Transverse colon (tissue), 4 donors: ENCODE results near the gene FBXO42.
A peak's percentile ranks its signal among the peaks of the same experiment; 100 is the strongest.

Source experiments
- EP300 ChIP-seq: sonication (generic); formaldehyde crosslinking; IDR thresholded peaks from one replicate; pipeline ENCODE4 v1.6.1; 2017; ENCODE audit warnings: antibody characterized with exemption, low read depth
- POLR2A ChIP-seq: fragments of 450-650 bp; IDR thresholded peaks from one replicate; pipeline ENCODE4 v1.6.1; 2016; ENCODE audit warnings: antibody characterized with exemption, mild to moderate bottlenecking, moderate library complexity
- POLR2AphosphoS5 ChIP-seq, 3 donors: sonication (generic); formaldehyde crosslinking; IDR thresholded peaks; one replicate each; pipeline ENCODE4 v1.6.1; 2016; ENCODE audit warnings: antibody characterized with exemption in 3 of 3
- TF ChIP-seq, protein P1 (sequence below), 5 experiments: fragments of 200-600 bp in 3 of 5; fragments of 450-650 bp in 2 of 5; sonication (generic) in 3 of 5; IDR thresholded peaks; 1 replicate in 2 of 5; 2 replicates in 3 of 5; pipeline ENCODE4 v1.5.1; 2016 to 2017; ENCODE audit warnings: antibody characterized with exemption in 5 of 5, inconsistent platforms in 3 of 5, mild to moderate bottlenecking in 2 of 5, moderate library complexity in 1 of 5

DNA sequence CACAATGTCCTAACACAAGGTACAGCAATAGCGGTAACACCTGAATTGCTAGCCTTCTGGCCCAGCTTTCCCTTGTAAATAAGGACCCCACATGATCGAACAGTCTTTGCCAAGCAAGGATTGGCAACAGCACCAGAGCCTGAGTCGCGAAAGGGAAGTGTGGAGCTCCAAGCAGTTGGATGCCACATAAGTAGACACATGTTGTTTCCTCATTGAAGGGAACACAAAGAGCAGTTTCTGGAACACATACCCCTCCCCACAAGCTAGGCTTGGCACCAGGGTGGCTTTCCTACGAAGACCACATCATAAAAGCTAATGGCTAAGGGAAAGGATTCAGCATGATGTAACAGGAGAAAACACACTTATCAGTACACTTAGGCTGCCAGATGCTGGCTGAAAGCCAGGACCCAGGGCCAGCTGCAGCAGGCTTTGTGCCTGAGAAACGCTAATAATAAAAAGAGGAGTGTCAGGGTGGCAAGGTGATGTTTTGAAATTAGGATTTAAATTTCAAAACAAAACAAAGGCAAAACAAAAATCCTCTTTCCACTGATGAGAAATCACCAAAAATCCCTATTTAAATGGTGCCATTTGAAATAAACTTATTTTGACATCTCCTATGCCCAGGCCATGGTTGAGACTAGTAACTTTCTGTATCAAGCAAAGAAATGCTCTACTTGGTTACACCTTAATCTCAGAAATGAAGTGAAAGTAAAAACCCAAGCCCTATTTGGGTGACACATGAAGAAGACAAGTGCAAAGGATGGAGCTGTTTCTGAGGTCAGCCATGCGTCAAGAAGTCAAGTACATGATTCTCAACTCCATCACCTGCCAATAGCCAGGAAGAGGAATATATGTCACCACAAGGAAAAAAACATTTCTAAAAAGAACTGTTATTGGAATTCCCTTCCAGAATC, 103.4 kb downstream of the FBXO42 start:
- TF ChIP-seq, protein P1, sequence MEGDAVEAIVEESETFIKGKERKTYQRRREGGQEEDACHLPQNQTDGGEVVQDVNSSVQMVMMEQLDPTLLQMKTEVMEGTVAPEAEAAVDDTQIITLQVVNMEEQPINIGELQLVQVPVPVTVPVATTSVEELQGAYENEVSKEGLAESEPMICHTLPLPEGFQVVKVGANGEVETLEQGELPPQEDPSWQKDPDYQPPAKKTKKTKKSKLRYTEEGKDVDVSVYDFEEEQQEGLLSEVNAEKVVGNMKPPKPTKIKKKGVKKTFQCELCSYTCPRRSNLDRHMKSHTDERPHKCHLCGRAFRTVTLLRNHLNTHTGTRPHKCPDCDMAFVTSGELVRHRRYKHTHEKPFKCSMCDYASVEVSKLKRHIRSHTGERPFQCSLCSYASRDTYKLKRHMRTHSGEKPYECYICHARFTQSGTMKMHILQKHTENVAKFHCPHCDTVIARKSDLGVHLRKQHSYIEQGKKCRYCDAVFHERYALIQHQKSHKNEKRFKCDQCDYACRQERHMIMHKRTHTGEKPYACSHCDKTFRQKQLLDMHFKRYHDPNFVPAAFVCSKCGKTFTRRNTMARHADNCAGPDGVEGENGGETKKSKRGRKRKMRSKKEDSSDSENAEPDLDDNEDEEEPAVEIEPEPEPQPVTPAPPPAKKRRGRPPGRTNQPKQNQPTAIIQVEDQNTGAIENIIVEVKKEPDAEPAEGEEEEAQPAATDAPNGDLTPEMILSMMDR (IDR thresholded peaks at IDR 0.05), result no peak
- TF ChIP-seq POLR2A (no peak), POLR2AphosphoS5 (IDR thresholded peaks at IDR 0.05) (peak in 1 of 3 donors; percentile 67), EP300 (no peak)
